Kidney epithelial cell (primary cell): ENCODE results near the gene PIP4K2A. TPM values are rescaled to one million over a fixed set of nuclear protein-coding genes. Genes with fewer than 3 reads are reported as not detected.

Experiments
- DNase-seq: peaks from one replicate; pipeline ENCODE4 v3.0.0-alpha.2; 2010; ENCODE audit warnings: low read depth
- H3K27me3 ChIP-seq: 2 replicates; pipeline ENCODE4 v1.6.0; 2011; ENCODE audit warnings: low read length; ENCODE audit not compliant: control insufficient read depth, insufficient read depth
- H3K36me3 ChIP-seq: 2 replicates; pipeline ENCODE4 v1.5.1; 2011; ENCODE audit warnings: low read length; ENCODE audit not compliant: control insufficient read depth, insufficient read depth
- H3K4me3 ChIP-seq: 2 replicates; pipeline ENCODE4 v1.5.1; 2011; ENCODE audit warnings: low read depth, mild to moderate bottlenecking, control low read depth, low read length
- total RNA-seq: library from RNA; depleted of rRNA; stranded (reverse); fragments of >200 nt; gene quantifications from 2 replicates; pipeline ENCODE4 v1.2.3, GENCODE V29; 2015
- TF ChIP-seq, protein P1 (sequence below): IDR thresholded peaks from 2 replicates; pipeline ENCODE4 v1.5.1; 2011; ENCODE audit warnings: mild to moderate bottlenecking, moderate library complexity, low read length, control low read depth, inconsistent platforms; ENCODE audit not compliant: insufficient read depth, poor library complexity, severe bottlenecking

The PIP4K2A gene
- total RNA-seq, 1 donor from 2014 or later, result 23.6 TPM

DNA sequence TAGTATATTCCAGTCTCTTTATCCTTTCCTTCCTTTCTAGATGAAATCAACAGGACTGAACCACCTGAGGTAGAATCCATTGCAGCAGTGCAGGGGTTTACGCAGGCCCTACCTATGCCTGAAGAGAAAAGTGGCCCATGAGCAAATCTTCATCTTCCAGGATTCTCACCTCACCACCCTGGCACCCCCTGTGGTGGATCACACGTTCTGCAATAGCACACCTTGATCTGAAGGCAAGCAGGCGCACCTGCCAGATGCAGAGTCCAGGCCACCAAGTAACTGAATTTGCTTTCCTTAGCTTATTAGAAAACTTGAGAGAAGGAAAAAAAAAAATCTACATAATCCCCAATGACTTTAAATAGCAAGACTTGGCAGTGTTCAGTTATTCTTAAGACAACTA, 121.4 kb downstream of the PIP4K2A start:
- DNase-seq, result no peak
- TF ChIP-seq, protein P1, sequence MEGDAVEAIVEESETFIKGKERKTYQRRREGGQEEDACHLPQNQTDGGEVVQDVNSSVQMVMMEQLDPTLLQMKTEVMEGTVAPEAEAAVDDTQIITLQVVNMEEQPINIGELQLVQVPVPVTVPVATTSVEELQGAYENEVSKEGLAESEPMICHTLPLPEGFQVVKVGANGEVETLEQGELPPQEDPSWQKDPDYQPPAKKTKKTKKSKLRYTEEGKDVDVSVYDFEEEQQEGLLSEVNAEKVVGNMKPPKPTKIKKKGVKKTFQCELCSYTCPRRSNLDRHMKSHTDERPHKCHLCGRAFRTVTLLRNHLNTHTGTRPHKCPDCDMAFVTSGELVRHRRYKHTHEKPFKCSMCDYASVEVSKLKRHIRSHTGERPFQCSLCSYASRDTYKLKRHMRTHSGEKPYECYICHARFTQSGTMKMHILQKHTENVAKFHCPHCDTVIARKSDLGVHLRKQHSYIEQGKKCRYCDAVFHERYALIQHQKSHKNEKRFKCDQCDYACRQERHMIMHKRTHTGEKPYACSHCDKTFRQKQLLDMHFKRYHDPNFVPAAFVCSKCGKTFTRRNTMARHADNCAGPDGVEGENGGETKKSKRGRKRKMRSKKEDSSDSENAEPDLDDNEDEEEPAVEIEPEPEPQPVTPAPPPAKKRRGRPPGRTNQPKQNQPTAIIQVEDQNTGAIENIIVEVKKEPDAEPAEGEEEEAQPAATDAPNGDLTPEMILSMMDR, result no peak
- Histone ChIP-seq H3K4me3 (no peak overlapping the region), H3K27me3 (no peaks in the 10 kb centered on the region), H3K36me3 (peaks cover 2% of the 10 kb centered on the region)

DNA sequence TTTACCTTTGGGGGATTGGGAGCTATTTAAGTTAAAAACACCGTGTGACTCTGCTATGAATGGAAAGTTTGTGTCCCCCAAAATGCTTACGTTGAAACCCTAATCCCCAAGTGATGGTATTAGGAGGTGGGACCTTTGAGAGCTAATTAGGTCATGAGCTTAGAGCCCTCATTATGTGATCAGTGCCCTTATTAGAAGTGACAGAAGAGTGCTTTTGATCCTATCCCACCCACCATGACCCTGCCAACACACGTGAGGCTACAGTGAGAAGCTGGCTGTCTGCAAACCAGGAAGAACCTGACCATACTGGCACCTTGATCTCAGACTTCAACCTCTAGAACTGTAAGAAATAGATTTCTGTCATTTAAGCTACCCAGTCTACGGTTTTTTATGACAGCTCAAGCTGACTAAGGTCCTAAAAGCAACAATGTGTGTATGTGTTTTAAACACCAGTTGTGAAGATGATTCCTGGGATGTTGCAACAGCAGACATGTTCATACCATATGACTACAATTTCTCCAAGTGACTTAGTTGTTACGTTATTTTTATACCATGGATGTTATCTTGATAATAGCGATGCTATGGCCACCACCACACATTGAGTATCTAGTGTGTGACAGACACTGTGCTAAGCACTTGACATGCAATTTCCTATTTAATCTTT, 124.4 kb downstream of the PIP4K2A start:
- no peak for DNase-seq
- TF ChIP-seq, protein P1, result no peak
- Histone ChIP-seq H3K27me3 (no peaks in the 10 kb centered on the region), H3K4me3 (no peak overlapping the region), H3K36me3 (no peaks in the 10 kb centered on the region)

DNA sequence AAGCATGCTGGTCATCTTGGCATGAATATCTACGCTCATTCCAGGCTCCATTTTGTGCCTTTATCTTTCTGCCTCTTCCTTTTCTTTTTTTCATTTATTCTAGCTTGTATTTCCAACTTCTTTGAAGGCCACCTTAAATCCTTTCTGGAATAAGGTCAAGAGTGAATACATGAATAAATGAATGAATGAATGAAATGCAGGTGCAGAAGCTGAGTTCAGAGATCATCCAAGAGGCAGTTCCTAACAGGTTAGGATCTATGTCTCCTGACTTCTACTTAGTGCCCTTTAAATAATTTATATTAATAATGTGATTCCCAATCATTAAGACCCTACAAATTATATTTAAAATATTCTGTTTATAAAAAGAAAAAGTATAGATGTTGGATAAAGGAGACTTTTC, 125.9 kb downstream of the PIP4K2A start:
- no peak for DNase-seq
- TF ChIP-seq, protein P1, result no peak
- Histone ChIP-seq H3K4me3 (no peak overlapping the region), H3K36me3 (no peaks in the 10 kb centered on the region), H3K27me3 (no peaks in the 10 kb centered on the region)

DNA sequence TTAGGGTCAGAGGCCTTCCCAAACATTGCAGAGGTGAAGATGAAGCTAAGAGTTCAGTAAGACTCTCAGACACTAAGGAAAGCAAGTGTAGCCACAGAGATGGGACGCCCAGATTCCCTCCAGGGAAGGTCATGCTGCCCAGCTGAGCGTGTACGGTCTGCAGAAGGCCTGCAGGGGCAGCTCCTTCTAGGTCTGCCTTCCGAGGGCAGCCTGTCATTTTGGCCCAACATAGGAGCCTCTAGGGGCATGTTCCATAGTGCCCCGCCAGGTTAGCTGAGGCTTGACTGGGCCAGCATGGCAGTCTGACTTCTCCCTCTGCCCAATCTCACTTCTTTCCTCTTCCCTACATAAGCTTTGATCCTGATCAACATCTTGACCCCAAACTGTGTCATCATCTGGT, 130.7 kb downstream of the PIP4K2A start:
- TF ChIP-seq, protein P1, result no peak
- no peaks in the 10 kb centered on the region for H3K27me3 ChIP-seq
- no peak for DNase-seq
- H3K4me3 ChIP-seq, result no peak overlapping the region
- H3K36me3 ChIP-seq, result no peaks in the 10 kb centered on the region

DNA sequence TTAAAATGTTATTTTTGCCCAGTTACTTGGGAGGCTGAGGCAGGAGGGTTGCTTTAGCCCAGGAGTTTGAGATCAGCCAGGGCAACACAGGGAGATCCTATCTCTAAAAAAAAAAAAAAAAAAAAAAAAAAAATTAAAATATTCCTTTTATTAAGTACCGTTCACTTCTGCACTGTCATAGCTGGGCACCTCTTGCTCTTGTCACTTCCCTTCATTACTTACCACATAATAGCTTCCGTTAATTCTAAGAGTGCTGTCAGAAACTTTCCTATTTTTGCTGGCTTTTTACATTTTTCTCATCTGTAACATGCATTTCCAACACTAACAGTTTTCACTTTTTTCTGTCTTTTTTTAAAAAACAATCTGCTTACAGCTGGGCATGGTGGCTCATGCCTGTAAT, 132.9 kb downstream of the PIP4K2A start:
- H3K36me3 ChIP-seq, result no peaks in the 10 kb centered on the region
- no peak overlapping the region for H3K4me3 ChIP-seq
- DNase-seq, result no peak

More for the DNA sequence above, 132.9 kb downstream of the PIP4K2A start:
- TF ChIP-seq, protein P1, result no peak
- H3K27me3 ChIP-seq, result no peaks in the 10 kb centered on the region
